ENCODE results near the gene MBL2.

Gene MBL2

DNA sequence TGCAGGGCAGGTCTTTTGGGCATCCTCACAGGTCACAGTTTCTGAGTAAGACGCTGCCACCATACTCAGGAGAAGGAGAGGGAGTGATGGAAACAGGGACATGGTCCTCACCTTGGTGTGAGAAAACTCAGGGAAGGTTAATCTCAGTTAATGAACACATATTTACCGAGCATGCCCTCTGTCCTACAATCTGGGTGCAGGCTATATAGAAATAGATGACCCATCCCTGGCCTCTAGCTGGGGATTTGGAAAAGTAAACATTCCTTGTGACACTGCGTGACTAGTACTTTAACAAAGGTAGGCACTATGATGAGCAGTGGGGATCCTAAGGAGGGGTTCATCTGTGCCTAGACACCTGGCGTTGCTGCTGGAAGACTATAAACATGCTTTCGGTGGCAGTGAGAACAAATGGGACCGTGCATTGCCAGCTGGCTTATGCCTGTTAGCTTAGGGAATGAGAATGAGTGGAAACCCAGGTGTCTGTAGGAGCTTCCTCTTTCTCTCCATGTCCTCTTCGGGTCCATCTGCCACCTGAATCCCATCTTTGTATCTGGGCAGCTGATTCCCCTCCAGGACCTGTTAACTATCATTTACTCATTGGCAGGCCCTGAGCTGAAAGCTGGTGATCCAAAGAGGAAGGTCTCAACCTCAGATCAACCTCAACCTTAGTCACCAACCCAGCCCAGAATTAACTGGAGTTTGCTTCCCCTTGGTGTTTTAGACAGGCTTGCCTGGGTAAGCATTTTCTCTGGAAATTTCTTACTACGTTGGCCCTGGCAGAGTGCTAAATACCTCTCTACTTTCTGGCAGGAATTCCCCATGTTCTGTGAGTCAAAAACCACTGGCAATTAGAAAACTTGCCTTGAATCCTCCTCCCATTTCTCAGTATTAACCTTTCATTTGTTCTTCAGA, 794 bp downstream of the MBL2 start:
- no peak for DNase-seq

DNA sequence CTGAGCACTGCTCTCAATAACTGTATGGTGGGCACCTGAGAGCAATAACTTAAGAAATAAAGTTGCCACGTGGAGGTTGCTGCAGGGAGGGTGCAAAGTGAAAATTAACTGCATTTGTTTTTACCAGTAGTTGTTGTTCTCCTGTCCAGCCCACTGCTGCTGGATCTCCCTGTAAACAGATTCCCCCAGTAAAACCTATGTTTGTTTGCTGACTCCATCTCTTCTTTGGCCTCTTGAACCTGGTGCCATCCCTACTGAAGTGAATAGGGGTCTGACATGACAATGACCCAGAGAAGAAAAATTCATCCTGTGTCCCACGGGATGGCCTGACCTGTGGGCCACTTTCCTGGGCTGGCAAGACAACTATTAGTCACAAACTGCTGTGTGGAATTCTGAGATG, 1.7 kb downstream of the MBL2 start:
- no peak for DNase-seq

DNA sequence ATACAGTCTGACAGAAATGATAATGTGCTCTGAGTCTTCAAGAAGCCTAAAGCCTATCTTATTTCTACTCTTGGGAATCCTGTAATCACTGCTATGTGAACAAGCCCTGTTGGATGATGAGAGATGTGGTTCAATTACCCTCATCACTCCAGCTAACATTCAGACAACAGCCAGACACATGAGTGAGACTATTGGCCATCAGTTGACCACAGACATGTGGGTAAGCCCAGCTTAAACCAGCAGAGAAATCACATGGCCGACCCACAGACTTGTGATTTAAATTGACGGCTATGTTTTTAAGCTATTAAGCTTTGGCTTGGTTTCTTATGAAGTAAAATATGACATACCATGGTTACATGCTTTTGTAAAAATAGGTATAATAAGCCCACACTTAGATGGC, 2.6 kb downstream of the MBL2 start:
- DNase-seq: no peak

DNA sequence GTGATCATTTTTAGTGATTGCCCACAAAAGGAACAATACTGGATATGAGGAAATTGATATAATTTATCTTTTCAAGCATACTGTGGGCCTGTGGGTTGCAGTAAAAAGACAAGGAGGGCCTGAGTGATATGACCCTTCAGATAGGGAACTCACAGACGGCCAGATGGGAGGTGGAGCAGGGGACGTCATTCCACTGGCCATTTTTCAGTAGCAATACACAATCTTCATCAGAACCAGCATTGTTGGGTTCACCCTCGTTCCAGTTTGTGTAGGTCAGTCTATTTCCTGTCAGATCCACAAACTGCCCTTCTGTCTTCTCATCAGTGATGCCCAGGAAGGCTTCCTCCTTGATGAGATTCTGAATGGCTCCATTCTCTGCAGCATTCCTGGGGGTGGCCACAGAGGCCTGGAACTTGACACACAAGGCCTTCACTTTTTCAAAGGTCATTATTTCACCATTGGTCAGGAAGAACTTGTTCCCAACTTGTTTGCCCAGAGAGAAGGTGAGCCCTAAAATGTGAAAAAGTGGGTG, 4.5 kb downstream of the MBL2 start:
- peak; percentile 57 for DNase-seq

DNA sequence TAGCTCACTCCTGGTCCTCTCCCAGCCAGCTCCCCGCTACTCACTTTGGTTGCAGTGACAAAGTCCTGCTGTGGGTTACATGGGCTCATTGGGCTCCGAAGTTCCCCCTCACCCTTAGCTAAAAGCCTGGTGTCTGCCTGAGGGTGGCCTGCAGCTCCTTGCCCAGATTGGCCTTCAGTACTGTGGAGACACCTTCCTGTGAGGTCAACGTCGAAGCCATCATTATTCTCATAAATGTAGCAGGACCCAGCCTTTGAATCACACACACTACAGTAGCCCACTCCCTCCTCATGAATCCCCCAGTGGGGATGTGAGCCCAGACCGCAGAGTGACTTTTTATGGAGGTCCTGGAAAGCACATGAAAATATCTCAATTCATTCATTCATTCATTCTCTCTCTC, 10.5 kb downstream of the MBL2 start:
- peak; percentile 39 for DNase-seq

DNA sequence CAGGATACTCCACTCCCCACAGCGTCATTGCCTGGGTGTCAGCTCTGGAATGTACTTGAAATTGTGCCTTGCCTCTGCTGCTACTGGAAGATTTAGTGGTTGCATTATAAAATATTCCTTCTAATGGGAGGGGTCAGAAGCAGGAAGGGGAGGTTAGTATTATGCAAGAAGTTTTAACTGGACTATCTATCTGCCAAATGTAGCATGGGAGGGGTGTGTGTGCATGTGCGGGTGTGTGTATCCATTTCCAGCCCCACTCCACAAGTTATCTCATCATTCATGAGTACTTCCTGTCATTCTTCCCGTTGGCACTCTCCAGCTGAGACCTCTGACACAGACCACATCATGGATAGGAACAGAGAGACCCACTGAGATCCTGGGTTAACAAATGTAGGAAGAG, 13.4 kb downstream of the MBL2 start:
- DNase-seq: peak; percentile 22

DNA sequence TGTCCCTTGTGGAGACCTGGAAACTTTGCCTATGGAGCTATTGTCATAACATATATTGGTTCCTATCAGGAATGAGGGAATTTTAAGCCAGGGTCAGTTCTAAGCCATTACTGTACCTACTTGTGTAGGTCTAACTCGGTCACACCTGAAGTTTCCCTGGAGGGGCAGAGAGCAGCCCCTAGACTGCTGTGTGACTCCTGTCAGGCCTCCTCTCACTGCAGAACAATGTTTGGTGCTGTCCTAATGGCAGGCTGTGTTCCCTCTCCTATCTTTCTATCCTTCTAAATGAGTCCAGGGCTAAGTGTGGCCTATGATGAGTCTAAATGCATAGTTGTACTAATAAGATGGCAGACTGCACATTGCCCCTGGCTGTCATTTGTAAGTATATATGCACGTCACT, 14.2 kb downstream of the MBL2 start:
- DNase-seq: peak; percentile 29

DNA sequence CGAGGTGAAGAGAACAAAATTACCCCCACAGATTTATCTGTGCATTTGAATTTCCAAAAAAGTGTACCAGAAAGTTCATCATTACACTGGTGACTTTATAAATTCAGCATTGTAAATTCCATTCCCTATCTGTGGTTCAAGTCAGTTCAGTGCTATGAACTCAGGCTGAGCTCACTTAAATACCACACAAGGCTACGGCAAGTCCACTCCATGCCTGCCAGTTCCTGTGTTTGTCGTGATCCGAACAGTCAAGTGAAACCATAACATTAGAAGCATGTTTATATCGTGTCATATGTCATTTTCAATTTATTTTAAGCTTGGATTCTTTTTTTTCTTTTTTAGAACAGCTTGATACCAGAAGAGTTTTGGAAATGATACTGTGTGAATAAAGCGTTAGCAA, 14.8 kb downstream of the MBL2 start:
- DNase-seq: peak; percentile 18

DNA sequence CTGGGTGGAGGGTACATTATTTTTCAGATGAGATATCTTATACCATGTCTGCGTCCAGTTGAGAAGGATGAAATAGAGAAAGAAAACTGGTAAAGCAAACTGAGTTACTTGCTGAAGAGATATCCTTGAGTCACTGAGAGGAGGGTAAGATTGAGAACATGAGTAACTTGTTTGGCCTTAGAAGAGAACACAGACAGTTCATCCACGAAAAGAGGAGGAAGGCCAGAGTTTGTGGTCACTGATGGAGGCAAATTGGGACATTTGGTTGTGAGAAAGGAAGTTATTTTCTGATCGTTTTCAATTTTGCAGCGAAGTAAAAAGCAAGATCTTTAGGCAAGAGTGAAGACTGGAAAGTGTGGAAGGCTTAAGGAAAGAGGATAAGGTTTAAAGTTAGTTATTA, 15.6 kb downstream of the MBL2 start:
- no peak for DNase-seq

DNA sequence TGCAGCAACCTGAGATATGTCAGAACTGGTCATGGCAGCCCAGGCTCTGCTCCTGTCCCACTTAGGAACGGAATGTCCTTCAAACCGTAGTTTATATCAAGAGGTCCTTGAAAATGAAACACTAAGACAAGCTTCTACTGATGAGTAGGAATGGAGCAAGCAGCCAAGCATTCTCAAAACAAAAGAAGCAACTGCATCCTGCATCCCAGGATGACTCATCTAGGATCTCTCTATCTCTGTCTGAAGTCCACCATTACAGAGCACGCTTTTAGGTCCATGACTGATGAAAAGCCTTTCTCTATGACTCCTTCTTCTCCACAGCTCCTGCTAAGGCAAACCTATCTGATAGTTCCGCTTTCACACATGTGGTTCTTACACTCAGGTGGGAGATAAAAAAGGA, 16.3 kb downstream of the MBL2 start:
- DNase-seq: peak; percentile 21

DNA sequence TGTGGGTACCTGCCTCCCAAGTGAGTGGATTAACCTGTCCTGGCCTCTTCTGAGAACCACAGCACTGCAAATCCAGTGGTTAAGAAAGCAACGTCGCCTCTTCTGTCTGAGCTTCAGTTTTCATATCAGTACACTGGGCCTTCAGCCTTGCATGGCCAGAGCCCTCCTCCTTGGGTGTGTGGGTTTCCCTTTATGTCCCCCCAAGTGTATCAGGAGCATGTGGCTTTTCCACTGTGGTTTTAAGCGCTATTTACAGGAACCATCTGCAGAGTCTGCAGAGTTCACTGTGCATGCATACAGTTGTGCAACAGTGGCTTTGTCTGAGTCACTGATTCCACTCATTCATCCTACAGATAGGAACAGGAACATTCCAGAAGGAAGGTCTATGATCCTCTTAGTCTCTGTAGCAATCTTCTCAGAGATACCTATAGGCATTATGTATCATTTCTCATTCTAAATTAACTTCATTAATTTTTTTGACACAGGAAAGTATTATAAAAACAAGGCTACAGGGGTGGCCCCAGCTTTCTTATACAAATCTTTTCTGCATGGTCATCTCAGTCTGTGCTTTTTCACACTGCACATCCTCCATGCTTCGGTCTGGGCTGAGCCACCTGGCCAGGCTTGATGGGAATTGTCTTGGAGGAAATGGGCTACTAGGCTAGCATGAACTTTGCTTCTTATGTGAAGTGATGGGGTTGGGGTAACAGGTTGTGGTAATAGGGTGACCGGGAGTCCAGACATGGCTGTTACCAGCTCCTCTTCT, 17.1 kb downstream of the MBL2 start:
- DNase-seq: peak; percentile 41

DNA sequence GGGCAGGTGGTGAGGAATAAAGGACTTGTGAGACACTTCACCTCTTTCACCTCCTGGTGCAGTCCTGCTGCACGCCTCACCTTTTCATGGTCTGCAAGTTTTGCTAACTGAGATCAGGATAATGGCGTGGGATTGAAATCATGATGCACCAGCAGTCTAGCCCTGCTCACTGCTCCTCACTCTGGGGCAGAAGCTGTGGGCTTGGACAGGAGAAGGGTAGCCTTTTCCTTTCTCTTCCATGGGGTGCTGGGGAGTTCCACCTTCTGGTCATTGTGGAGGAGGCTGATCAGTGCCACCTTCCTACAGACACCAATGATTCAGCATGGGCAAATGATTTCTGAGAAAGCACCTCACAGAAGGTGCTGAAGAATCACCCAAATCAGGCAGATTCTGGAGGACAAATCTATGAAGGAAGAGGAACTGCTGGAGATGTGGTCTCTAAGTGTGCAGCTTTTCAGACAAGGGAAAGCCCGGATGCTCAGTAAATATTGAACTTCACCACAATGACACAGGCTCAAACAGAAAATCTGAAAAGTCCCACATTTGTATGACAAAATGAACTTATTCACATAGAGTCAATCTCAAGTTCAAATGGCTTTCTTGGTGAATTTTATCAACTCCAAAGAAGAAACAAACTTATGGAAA, 19.7 kb downstream of the MBL2 start:
- peak; percentile 22 for DNase-seq

DNA sequence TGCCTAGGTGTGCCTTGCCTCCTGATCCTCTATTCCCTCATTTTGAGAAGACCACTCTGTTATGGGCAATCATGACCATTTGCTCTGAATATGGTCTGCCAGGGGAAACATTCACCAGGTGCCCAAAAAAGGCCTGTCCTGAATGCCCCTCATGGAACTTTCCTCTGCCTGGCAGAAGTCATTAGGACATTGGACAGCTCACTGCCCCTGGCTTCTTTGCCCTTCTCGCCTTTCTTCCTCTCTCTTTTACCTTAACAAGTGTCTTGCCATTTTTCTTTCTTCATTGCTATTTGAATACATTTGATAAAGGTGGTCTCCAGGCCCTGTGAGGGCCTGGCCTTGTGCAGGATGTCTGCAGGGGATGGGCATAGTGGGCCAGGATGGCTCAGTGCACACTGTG, 20.3 kb downstream of the MBL2 start:
- no peak for DNase-seq

DNA sequence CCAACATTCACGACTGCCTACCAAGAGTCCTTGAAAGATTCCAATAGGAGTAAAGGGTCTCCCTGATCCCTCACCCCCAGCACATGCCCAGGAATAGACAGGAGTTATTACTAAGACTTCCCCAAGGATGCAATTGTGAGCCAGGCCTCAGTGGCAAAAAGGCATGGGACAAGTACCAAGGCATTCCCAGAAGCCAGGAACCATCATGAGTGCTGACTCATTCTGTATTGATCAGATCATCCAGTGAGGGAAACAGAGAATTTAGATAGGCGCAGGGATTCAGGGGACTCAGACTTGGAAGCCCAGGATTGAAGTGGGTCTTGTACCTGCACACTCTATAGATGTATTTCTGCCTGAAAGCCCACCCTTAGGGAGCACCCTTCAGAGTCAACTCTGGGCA, 21.2 kb downstream of the MBL2 start:
- DNase-seq: peak; percentile 22

DNA sequence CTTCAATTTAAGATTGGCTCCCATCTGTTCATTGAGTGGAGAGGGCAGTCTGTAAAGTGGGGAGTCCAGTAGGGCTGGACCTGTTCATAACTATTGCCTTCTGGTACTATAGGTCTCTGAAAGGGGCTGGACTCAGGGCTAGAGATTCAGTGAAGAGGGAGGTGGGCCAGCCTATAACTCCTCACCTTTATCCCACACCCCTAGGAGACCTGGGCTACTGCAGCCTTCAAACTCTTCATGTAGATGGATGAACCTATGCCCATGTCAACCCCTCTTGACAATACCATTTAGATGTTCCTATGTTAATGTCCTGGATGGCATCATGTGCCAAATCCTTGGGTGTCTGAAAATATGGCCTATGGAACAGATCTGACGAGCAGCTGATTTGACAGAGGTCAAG, 22.0 kb downstream of the MBL2 start:
- DNase-seq: peak; percentile 15

DNA sequence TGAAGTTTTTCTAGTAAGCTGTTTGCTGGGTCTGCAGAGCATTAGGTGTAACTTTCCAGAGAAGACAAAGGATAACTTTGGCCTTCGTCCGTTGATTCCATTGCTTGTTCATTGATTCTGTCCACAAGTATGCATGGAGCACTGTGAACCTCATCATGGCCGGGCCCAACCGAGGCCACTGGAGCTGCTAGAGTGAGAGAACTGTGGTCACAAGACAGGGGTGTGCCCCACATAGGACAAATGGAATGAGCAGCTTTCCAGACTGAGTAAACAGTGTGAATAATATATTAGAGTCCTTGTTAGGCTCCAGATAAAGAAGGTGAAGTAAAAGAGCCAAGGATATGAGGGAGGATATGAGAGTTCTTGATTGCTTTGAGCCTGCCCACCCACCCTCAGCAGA, 24.9 kb downstream of the MBL2 start:
- DNase-seq: peak; percentile 11

DNA sequence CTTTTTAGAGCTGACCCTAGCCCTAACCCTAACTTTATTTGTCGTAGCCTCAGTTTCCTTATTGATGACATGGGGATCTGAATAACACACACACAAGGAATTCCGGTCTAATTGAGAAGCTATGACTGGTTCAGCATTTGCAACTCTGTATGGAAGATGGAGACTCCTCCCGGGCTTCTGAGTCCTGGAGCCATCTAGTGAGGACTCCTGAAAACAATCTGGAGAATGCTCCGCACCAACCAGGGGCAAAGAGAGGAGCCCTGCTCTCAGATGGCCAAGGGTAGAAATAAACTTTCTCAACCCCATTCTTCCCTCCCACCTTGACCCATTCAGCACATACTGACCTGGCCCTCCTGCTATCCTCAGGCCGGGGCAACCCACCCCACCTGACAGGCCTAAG, 26.4 kb downstream of the MBL2 start:
- DNase-seq: peak; percentile 8

DNA sequence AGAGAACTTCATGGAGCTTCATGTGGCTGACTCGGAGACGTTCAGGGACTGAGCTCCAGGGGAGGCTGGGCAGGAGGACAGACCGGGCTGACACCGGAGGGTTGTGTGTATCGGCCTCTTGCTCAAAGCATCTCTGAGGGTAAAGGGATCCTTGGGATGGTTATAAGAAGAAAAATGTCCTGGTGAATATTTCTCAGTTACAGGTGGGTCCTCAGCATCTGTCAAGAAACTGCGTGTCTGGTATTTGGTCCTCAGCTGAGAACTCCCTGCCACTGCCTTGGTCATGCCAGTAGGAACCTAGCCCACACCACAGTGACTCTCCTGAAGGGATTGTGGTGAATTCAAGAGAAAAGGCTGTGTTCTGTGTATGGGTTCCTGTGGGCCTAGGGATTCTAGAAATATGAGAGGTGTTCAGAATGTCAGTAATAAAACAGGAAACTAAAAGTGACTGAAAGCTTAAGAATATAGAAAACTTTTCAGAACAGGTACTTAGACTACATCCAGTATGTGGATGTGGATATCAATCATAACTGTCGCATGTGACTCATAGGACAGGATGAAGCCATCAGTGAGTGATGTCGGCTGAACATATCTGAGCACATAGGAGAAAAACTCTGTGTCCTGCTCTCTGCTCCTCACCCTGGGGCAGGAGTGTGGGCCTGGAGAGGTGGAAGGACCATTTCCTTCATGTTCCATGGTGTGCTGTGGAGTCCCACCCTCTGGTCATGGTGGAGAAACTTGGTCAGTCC, 28.4 kb downstream of the MBL2 start:
- DNase-seq: peak; percentile 17

DNA sequence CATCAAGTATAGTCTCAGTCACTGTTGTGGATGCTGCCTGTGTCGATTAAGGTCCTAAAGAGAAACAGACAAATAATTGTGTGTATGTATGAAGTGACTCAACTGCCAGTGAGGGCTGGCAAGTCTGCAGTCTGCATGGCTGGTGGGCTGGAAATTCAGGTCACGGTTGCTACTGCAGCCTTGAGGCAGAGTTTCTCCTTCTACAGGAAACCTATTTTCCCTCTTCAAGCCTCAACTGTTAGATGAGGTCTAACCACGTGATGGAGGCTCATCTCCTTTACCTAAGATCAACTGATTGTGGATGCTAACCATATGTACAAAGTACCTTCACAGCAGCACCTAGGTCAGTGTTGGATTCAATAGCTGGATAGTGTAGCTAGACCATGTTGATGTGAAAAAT, 29.9 kb downstream of the MBL2 start:
- no peak for DNase-seq

DNA sequence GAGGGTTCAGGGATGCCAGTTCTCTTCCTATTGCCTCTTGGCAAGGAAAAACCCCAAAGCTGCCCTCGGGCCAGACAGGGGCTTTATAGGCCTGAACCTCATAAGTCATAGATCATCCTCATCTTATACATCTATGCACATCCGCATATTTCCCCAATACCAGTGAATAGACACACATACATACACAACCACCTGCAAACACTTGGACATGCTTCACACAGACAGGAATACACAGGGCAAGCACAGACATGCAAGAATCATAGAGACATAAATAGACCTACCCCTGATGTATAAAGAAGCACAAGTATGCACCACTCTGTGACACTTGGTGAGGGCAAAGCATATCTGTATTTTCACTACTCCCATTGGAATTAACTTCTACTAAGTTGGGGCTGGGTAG, 30.7 kb downstream of the MBL2 start:
- no peak for DNase-seq

DNA sequence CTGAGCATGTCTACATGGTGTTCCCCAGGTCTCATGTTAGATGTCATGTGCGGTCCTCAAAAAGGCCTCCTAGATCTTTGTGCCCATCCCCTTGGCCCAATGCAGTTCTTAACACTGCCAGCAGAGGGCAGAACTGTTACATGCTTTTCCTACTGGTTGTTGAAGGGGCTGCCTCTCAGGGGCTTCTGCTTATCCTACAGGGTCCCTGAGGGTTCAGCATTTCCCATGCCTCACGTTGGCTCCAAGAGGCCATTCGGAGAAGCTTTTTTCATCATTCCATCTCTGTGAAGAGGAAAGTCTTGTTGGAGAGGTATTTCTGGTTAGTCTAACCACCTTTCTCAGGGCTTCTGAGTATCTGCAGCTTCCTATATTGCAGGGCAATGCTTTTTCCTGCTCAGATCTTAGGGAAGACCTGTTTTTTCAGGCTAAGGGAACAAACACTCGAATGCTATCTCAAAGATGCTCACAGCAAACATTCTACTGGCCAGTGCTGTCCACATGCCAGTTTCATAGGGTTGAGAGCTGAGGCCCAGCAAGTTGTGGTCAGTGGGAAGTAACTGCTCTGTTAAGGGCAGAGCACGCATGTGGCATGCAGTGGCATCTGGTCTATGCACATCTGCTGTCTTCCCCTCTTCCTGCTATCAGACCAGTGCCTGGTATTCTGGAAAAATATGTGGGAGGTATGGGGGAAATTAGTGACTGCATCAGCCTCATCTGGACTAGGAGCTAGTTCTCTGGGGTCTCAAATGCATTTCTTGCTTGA, 31.5 kb downstream of the MBL2 start:
- peak; percentile 87 for DNase-seq

DNA sequence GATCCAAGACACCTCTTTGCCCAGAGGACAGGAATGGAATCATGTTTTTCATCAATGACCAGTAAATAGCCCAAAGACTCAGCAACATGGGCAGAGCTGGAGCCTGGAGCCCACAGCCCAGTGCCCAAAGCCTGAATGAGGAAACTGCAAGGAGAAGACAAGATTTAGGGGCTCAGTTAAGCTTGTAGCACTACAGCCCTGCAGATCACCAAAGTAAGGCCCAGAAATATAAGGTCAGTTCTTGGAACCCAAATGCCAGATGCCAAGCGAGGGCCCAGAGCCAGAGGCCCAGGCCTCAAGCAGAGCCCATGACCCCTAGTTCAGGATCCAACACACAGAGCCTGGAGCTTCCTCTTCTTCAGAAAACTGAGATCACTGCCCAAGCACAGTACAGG, 32.4 kb downstream of the MBL2 start:
- no peak for DNase-seq
